ENCODE measurements around the gene COPS9.
A peak's percentile ranks its signal among the peaks of the same experiment; 100 is the strongest.

The COPS9 gene

GRCh38 chr2:240136013-240136670, at the start of gene COPS9:
Gene COPS9 (minus strand): TSS chr2:240136305. CDS start chr2:240136284, 21 bp downstream.
- ATAC-seq (peak; percentile 96), DNase-seq (peak; percentile 90)

DNA sequence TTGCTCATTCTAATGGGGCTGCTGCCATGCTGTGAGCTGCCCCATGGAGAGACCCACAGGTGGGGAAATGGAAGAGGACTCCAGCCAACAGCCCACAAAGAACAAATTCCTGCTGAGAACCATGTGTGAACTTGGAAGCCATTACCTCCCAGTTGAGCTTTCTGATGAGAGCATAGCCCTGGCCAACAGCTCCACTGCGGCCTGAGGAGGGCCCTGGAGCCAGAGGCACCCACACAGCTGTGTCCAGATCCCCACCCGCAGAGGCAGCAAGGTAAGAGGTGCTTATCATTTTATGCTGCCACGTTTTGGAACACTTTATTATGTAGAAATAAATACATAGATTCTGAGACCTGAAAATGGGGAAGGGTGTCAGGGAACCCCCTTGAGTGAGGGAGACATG, 48.6 kb upstream of the COPS9 start:
- no peak for ATAC-seq
- no peak for DNase-seq

DNA sequence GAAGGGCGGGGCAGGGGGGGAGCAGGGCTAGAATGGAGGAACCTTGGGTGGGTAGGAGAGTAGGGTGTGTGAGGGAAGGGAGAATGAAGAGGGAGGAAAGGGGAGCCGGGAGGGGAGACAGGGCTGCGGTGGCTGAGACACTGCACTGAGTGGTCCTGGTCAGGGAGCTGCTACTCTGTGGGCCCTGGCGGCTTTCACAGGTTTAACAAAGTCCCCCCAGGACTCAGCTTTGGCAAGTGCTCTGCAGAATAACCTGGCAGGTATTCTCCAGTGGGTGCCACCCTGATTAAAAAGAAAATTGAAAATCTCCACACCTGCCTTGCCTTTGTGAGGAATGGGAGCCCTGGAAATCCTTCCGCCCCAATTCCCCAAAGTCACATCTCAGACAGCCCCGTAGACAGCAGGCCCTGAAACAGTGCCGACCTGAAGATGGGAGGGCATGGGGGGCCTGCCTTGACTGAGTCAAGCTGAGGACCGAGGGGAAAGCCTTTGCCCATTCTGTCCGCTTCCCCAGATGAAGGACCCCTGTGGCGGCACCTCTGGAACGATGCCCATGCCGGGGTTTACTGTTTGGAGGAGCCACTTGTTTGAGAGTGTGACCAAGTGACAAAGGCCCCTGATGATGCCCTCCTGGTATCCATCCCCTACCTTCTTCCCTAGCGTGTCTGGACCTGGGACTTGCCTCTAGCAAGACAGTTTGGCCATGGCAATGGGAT, 47.9 kb upstream of the COPS9 start:
- no peak for DNase-seq
- no peak for ATAC-seq

GRCh38 chr2:240183006-240183874, 47.1 kb upstream of the COPS9 start:
- no peak for ATAC-seq

DNA sequence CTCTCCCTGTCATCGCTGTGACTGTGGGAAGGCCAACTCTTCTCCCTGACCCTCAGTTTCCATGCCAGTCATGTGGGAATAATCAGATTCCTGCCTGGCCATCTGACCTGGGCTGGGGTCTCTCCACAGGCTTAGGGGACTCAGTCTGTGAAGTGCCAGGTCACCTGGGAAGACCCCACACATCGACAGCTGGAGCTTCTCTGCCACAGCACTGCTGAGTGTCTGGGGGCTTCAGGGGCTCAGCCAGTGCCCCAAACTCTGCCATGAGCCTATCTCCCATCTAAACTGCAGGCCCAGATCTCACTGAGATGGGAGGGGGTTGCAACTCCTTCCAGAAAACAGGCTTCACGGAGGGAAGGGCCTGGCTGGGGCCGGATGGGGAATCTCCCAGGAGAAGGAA, 46.4 kb upstream of the COPS9 start:
- no peak for ATAC-seq
- DNase-seq, result no peak

More at GRCh38 chr2:240183006-240183874, 47.1 kb upstream of the COPS9 start:
- DNase-seq, result no peak

DNA sequence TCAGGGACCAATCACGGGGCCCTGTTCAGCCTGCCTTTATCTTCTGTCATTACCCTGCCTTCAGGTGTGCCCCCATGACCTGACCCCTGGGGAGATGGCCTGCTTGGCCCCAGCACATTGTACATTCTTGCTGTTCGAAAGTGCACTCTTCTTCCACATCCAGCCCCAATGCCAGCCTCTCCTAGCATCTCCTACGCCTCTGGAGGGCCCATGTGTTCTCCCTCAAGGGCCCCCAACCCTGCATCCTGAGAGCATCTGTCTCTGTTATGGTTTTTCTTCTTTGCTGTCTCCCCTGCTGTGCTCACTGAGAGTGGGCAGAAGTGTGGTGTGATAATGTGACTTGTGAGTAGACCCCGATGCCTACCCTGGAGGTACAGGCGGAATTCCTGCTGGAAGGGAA, 45.9 kb upstream of the COPS9 start:
- no peak for DNase-seq
- no peak for ATAC-seq

DNA sequence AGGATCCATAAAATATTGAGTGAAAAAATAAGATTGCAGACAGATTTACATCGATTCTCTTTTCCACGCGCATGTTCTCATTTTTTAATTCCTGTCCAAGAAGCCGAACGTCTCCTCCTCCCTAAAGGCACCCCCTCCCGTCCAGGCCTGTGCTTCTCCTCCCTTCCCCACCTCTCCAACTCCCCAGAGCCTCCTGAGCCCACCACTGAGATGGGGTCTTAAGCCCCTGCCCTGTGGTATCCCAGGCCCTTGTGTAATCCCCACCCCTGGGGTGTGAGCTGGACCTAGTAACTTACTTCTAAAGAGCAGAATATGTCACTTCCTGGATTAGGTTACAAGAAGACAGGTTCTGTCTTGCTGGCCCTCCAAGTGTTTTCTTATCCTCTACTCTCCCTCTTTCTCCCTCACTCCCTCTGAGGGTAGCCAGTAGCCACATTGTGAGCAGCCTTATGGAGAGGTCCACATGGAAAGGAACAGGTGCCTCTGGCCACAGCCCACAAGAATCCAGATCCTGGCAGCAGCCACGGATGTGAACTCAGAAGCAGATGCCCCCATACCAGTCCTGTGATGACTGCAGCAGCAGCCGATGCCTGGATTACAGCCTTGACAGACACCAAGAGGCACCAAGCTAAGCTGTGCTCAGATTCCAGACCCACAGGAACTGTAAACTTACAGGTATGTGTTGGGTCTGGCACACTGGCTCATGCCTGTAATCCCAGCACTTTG, 44.0 kb upstream of the COPS9 start:
- no peak for DNase-seq
- no peak for ATAC-seq

- DNase-seq (no peak), ATAC-seq (no peak)
Observed at GRCh38 chr2:240179186-240179815, 43.2 kb upstream of the COPS9 start.

DNA sequence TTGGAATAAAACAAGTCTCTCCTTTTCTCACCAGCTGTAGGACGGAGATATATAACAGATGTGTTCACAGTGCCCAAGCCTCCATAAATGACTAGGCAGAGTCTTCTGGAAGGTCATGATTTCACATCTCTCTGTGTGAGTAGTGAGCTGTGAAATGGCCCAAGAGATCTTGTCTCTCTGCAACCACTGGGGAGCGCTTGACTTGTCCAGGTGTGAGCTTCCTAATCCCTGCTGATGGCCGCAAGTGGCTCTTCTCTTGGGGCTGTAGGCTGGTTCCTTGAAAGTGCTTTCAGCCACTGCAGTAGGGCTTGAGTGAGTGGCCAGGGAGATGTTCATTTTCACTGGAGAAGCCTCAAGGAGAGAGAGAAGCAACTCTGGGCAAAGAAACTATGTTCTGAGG, 42.5 kb upstream of the COPS9 start:
- DNase-seq (no peak), ATAC-seq (no peak)

DNA sequence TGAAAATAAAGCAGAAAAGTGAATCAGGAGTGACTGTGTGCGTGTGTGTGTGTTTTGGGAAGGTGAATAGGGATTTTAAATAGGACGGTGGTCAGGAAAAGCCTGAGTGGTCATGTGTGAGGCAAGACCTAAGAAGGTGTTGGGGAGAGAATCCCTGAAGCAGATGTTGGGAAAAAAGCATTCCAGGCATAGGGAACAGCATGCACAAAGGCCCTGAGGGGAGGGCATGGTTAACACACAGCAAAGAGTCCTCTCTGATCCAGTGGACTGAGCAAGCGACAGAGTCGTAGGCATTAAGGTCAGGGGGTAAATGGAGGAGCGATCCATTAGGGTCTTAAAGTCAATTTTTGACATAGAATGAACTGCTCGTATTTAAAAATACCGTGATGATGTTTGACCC, 38.4 kb upstream of the COPS9 start:
- DNase-seq (no peak), ATAC-seq (no peak)

DNA sequence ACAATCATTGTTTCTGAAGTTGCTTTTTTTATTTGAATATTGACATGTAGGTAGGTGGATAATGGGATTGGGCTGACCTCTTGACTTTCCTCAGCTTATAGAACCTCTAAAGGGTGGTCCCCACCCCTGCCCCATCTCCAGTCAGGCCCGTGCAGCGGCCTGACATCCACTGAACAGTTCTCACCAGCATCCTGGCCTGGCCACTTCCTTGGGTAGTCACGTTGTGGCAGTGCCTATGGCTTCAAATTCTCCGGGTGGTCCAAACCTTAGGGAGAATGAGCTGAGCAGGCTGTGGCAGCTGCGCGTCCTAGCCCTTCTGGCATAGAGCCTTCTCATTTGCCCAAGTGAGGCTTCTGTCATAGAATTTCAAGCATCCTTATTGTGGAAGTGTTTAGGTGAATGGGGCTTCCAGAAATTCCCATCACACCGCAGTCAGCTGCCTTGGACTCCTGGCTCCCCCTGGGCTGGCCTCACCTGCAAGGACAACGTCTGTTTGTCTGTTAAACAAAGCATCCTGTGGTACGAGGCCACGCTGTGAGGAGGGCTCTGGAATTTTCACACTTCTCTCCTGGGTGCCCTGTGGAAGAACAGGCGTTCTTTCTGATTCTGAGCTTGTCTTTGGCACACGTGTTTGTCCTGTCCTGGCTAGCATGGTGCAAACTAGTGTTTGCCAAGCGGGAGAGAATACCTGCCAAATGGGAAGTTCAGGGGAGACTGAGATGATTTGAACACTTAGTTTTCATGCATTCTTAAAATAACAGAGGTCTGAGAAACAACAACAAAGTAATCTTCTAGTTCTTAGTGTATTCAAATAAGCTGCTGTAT, 36.2 kb upstream of the COPS9 start:
- no peak for DNase-seq
- ATAC-seq, result no peak

- ATAC-seq (no peak), DNase-seq (no peak)
Observed at GRCh38 chr2:240170883-240171282, 34.8 kb upstream of the COPS9 start.

- DNase-seq, result no peak
- ATAC-seq, result no peak
Observed at GRCh38 chr2:240170354-240170735, 34.2 kb upstream of the COPS9 start.

DNA sequence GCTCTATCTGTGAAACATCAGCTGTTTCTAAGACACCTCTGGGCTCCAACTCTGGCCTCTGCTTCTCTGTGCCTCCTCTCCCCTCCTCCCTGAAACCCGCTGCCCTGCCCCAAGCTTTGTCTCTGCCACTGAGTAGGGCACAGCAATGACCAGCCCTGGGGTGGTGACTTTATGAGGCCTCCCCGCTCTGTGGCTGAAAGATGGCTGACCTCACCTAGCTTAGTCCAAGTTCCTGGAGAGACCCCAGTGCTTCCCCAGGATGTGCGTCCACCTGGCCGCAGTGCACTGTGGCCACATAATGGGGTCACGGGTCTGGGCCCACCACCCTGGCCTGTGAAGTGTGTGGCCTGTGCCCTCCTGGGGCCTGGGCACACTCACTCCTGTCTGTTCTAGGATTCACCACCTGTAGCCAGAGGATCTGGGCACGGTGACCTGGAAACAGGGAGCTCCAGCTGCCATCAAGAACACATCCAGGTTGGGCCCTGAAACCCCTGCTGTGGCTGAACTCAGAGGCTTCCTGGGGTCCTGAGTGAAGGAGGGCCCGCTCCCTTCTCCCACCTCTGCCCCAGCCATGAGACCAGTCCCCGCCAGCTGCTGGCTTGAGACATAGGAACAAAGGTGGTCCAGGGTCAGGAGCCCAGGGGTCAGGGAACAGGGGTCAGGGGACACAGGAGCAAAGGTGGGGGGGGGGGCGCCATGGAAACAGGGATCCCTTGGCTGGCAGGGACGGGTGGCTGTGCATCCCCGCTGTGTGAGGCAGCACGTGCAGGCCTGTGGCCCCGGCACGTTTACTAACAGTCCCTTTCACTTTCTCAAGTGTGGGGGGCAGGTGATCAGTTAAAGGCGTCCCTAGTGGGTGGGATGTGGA, 33.6 kb upstream of the COPS9 start:
- DNase-seq (no peak), ATAC-seq (no peak)

GRCh38 chr2:240168546-240169361, 32.6 kb upstream of the COPS9 start:
- DNase-seq, result no peak
- ATAC-seq, result no peak

- no peak for ATAC-seq
- no peak for DNase-seq
Observed at GRCh38 chr2:240168041-240168440, 31.9 kb upstream of the COPS9 start.

DNA sequence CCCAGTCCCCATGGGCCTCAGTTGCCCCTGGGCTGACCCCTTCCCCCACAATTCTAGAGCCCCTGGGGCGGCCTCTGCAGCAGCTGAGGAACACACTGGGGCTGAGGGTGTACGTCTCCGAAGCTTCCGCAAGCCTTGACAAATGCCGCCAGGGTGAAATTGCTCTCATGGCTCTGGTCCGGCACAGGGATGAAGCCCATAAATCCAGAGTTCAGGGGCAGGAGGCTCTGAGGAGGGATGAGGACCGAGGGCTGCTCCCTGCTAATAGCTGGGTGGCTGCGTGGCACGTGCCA, 31.4 kb upstream of the COPS9 start:
- no peak for DNase-seq
- no peak for ATAC-seq

DNA sequence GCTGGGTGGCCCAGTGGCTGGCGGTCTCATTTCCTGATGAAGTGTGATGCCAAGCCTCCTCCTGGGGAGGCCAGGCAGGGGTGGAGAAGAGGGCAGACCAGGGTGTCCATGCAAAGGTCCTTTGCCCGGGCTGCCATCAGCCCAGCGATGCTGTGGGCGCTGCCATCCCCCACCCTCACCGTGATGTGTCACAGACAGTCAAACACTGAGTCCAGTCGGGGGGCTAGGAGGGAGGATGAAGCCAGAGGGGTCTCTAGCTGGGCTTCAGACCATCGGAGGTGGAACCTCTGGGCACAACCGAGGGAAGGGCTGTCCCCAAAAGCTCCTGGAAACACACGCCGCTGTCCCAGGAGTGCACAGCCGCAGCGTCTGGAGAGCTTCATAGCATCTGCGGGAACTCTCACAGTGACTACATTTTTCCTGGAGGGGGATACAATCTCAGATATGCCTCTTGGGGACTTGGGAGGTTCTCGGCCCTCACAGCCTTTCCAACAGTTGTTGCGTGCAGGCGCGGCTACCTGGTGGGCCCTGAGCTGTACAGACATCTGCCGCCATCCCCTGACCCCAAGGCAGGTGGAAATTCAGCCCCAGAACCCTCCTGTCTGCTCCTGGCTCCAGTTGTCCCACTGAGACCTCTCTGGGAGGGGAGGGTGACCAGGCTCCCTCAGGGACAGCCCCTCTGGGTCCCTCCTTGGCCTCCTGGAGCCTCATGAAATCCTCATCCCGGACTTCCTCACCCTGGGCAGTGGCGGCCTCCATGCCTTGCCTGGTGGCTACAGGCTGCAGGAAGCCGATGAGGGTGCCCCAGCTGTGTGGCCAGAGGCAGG, 30.9 kb upstream of the COPS9 start:
- DNase-seq, result no peak
- ATAC-seq, result no peak

All from stimulated activated naive CD8-positive, alpha-beta T cell treated with anti-CD3 and anti-CD28 coated beads, Interleukin-15, Interleukin-2, amounts not matched to agents 100 U/mL and 50 U/mL, for 24 hours (primary cell).